ENCODE results near the gene SPATS1.

The SPATS1 gene, protein sequence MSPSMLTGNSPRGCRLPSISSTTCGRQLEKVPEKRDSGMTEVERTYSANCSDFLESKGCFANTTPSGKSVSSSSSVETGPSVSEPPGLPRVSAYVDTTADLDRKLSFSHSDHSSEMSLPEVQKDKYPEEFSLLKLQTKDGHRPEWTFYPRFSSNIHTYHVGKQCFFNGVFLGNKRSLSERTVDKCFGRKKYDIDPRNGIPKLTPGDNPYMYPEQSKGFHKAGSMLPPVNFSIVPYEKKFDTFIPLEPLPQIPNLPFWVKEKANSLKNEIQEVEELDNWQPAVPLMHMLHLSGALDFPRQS

DNA sequence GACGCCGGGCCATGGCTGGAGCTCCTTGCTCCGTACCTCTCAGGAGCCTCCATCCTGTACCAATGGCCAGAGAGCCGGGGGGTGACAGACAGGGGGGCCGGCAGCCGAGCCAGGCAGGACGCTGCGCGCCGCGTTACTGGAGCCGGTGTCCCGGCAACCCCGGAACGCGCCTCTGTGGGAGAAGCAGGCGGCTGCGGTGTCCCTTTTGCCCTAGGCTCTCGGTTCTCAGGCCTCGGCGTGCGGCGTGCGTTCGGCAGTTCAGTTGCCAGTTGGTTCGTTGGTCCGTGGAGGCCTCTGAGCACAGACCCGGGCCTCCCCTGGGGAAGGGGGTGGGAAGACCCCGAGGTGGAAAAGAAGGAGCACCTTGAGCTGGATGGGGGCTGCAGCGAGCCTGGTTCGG lies at the start of gene SPATS1:
Gene SPATS1 (plus strand): TSS at position 162 of the 400 bp plus-strand sequence. CDS start 446 bp downstream, outside the sequence.
- in situ Hi-C loops (cut with MboI; ENCODE audit: low sequenced_read_pairs) = no loop called here

DNA sequence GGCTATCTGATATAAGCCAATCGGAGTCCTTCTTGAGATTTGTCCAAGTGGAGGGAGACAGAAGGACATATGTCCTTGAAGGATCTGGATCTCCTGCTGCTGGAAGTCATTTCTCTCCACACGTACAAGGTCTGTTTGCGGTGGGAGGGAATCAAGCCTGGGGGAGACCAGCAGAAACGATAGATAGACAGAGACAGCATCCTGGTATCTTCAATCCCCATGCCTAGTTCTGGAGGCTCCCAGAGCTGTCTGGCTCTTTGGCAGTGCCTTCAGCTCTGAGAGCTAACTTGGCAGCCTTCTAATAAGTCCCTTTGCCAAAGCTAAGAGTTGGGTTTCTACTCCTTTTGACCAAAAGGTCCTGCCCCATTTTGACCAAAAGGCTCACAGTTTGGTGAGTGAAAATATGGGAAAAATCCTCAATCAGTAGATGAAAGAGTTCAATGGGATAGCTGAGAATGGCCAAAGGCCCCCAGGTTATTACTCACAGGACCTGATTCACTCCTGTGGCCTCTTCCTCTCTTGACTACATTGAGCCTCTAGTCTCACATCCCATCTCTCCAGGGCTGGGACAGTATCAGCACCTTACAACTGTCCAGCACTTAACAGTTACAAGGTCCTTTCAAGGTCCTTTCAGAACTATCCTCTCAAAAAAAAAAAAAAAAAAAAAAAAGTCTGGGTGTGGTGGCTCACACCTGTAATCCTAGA lies 49.6 kb upstream of the SPATS1 start:
- in situ Hi-C loops (cut with MboI; ENCODE audit: low sequenced_read_pairs) = no loop called here

DNA sequence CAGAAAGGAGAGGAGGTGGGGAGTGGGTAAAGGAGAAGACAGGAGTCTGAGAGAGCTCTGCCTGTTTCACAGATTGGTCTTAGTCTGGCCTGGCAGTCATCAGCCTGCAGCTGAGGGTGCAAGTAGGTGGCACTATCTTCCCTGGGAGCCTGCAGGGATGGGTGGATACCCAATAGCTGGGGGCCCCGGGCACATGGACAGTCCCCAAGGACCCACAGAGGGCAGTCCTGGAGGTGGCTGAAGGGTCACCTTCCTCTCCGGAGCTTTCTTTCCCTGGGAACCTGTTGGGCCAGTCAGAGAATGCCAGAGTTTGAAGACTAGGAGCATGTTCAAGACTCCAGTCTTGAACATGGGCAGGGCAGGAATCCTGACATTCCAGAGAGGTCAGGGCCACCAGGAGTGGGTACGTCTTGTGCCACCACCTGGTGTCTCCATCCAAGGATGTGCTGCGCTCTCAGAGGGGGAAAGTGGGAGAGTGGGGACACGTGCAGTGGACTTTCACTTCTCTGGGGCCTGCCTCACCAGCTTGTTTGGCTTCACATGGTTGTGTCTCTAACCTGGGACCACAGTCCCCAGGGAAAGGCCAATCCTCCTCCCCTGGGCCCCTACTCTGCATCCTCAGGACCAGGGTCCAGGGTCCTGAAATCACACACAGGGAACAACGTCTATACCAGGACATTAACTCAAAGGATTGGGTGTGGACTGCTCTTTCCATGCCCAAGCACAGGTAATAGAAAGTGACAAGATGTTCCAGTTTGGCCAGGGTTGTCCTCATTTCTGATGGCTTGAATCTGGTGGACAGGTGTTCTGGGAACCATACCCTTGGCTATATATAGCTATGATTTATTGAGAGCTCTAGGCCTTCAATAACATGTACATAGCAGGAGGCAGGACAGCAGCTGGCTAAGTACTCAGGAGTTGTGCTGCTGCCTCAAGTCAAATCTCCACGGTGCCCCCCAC lies 47.3 kb upstream of the SPATS1 start:
- in situ Hi-C loops (cut with MboI; ENCODE audit: low sequenced_read_pairs) = no loop called here

DNA sequence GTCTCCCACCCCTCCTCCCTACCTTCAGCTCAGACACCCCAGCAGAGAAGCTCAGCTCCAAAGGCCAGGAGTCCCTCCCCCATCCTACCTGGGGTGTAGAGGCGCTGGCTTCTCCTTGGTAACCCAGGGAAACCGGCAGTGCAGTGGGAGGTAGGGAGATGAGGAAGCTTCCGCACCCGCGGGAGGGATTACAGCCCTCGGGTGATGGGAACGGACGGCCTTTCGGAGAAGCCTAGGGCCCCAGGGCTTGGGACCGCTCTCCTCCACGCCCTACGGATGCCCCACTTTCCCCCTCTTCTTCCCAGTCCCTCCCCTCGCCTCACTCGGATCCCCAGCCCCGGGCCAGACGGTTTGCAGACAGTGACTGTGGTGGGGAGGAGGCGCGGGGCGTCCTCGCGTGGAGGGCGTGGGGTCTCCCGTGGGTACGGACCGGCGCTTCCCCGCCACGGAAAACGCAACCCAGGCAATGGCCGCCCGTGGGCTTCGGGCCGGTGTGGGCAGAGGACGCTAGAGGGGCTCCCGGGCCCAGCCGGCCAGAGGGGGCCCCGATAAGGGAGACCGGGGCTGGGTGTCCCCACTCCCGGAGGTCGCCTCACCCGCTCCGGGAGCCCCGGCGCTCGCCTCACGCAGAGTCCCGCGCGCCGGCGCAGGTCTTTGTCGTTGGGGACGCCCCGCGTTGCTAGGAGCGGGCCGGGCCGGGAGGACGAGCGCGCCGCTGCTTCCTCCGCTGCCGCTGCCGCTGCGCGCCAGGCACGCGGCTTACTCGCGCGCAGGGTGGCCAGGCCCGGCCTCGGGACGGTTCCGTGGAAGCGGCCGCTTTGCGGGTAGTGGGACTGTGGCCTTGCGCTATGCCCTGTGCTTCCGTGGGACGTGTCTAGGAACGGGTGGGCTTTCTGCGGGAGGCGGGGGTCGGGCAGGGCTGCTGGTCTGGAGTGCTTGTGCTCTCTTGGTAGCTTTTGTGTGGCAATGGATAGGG lies 45.1 kb upstream of the SPATS1 start:
- in situ Hi-C loops (cut with MboI; ENCODE audit: low sequenced_read_pairs) = no loop called here

DNA sequence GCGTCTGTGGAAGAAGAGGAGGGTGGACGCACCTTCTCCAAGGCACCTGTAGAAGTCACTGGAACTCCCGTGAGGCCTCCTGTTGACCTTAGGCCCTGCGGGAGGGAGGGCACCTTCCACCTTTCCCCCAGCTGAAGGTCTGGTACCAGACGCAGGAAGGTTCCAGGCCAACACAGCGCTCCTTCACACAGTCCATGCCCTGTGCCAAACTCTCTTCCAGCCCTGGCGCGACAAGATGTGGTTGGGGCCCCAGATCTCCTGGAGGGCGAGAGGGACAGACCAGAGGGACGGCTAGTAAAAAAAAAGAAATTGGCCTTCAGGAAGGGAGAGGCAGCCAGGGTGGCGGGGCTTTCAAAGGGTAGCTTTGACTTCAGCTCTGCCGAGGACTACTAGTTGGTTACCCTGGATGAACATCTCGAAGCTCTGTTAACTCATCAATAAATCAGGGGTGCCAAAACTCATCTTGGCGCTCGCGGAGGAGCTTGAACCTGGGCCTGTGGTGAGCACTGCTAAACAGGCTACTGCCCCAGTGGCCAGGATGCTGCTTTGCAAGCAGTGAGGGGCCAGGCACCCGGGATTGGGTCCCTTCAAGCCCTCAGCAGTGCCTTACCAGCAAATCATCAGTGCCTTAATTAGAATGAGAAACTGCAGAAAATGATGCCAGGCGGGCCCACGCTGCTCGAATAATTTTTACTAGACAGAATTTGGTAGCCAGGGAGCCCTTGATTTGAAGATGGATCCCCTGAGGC lies 44.2 kb upstream of the SPATS1 start:
- in situ Hi-C loops (cut with MboI; ENCODE audit: low sequenced_read_pairs) = no loop called here

DNA sequence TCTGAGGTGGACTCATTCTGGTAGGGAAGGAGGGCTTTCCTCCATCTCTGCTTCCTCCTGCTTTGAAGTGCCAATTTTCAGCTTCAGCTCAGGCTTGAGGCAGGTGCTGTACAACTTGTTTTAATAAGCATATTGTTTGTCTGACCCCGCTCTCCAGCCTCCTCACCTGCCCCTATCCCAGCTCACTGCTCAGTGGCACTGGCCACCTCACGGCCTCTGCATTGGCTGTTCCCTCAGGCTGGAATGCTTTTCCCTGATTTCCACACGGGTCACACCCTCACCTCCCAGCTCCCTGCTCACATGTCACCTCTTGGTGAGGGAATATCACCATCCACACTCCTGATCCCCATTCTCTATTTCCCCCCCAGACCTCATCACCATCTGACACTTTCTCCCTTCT lies 43.6 kb upstream of the SPATS1 start:
- in situ Hi-C loops (cut with MboI; ENCODE audit: low sequenced_read_pairs) = no loop called here

DNA sequence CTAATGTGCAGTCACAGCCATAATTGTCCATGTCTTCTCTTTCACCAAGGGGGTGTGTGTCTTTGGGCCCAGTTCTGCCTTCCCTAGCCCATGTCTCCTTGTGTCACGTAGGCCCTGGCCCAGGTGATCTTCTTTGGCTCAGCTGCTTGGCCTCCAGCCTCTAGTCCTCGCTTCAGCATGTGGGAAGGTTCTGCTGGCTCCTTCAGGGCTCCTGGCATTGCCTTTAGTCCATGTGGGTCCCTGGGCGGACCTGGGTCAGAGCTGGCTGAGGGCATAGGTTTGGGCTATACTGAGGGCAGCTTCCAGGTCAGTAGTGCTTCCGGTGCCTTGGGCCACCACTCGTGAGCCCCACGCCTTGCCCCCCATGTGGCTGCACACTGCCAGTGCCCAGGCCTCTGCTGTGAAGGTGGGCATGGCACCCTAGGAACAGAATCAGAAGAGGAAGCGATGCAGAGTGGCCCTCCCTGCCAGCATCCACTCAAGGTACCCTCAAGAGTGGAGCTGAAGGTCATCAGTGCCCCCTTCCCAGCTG lies 42.1 kb upstream of the SPATS1 start:
- in situ Hi-C loops (cut with MboI; ENCODE audit: low sequenced_read_pairs) = no loop called here

DNA sequence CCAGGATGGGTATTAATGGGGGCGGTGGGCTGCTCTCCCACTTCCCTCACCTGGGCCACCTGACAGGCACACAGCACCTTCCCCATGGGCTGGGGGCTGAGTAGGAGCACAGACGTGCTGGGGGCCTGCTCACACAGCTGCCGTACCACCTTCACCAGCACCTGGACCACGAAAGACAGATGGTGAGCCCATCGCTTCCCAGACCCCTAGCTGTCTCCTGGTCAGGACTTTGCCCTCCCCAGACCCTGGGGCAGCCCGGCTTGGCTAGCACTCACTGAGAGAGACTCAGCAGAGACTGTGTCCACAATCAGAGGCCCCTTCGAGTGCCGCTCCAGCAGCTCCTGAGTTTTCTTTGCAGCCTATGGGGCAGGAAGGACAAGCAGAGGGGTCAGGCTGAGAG lies 41.3 kb upstream of the SPATS1 start:
- in situ Hi-C loops (cut with MboI; ENCODE audit: low sequenced_read_pairs) = no loop called here

DNA sequence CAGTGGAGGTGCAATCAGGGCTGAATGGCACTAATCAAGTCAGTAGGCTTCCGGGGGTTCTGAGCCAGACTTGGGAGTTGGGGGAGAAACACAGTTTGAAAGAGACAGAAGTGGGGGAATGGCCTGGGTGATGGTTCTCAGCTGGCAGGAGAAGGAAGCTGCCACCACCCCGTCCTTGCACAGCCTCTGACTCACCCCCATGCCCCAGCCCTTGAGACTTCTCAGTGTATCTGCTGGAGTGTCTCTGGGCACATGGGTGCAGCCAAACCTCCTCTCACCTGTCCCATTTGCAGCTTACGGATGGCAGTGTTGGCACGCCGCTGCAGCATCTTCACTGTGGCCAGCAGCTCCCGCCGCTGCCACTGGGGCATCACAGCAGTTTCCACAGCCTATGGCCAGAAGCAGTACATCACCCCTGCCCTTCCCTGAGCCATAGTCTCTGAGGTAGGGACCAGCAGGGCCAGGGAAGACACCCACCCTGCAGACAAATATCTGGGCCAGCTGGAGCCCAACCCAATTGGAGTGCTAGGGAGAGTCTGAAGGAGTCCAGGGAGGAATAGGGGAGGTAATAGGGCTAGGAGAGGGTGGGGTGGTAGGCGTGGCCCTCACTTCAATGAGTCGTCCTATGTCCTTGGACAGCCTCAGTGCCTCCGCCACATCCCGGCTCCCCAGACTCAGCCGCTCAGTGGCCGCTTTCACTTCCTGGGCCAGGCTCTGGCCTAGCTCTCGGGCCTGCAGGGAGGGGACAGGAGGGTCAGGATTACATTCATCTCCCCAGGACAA lies 40.5 kb upstream of the SPATS1 start:
- in situ Hi-C loops (cut with MboI; ENCODE audit: low sequenced_read_pairs) = no loop called here

DNA sequence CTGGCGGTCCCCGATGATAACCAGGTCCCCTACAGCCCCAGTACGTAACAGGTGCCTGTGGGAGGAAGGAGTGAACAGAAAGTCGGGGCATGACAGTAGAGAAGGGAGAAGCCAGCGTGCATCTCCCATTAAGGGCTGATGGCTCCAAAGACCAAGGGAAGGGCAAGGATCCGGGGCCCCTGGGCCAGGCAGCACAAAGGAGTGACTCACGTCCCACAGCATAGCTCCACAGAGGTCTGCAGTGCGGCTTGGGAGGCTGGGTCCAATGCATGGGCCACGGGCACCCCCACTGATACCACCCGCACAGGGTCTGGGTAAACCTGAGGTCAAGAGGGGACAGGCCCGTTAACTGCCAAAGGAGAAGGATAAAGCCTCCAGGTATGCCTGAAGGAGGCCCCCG lies 39.6 kb upstream of the SPATS1 start:
- in situ Hi-C loops (cut with MboI; ENCODE audit: low sequenced_read_pairs) = no loop called here

DNA sequence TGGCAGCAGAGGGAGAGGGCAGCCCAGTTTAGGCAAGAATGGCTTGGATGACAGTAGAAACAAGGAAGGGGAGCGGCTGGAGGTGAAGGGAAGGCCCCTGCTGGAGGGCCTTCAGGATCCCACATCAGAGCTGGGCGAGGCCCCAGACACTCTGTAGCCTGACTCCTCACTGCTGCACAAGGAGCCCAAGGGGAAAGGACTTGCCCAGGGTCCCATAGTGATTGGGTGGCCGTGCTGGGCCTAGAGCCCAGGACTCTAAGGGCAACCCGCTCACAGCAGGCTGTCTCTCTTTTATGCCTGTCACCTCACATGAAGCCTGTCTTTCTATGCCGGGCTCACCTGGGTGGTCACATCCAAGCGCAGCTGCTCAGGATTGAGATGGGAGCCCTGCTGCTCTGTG lies 38.6 kb upstream of the SPATS1 start:
- in situ Hi-C loops (cut with MboI; ENCODE audit: low sequenced_read_pairs) = no loop called here

DNA sequence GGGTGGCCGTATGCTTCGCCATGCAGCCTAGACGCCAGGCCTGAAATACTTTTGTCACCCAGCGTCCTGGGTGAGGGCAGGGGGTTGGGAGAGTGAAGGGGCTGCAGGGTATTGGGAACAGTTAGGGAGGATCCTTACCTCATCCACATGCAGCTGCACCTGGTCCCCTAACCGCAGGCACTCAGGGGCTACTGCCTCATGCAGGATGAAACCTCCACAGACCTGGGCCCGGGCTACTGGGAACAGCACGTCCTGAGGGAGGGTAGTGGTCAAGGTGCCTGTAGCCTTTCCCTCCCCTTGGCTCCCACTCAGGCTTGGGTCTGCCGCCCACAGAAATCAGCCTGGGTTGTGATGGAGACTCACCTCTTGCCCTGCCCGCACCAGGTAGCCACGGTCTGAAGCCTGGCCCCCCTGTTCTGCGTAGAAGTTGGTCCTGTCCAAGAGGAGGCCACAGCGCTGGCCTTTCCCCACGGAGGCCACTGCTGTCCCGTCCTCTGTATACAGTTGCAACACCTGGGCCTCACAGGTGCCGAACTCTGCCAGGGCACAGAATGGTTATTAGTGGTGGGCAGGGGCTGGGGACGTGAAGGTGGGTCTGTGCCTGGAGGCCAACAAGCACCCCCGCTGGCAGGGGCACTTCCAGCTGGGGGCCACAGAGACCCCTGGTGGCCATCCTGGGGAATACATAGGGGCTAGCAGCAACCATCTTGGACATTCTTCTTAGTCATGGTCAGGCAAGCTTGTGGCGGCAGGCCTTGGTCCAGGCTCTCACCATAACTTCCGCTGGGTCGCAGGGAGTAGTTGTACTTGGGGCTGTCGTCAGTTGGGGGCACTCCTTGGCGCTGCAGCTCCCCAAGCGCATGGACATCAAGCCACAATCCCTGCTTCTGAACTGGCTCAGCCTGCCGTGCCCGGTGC lies 37.9 kb upstream of the SPATS1 start:
- in situ Hi-C loops (cut with MboI; ENCODE audit: low sequenced_read_pairs) = no loop called here

DNA sequence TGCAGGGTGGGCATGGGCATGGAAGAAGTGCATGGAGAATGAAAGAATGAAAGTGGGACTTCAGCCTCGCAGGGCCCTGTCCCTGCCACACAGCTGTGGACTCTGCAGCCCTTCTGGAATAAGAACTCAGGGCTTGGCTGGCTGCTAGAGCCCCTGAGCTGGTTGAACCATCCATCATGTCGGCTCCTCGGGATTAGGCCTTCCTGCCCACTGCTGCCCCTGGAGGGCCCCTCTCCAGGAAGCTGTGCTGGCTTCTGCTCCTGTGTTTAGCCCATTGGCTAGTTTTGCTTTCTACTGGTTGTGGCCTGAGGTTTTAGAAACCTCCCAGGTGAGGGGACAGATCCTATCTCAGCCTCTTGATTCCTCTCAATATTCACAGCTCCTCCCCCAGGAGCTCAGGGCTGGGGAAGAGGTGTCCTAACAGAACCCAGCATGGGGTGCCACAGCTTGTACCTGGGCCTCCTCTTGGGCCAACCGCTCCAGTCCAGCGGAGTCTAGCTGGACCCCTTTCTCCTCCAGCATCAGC lies 37.2 kb upstream of the SPATS1 start:
- in situ Hi-C loops (cut with MboI; ENCODE audit: low sequenced_read_pairs) = no loop called here

DNA sequence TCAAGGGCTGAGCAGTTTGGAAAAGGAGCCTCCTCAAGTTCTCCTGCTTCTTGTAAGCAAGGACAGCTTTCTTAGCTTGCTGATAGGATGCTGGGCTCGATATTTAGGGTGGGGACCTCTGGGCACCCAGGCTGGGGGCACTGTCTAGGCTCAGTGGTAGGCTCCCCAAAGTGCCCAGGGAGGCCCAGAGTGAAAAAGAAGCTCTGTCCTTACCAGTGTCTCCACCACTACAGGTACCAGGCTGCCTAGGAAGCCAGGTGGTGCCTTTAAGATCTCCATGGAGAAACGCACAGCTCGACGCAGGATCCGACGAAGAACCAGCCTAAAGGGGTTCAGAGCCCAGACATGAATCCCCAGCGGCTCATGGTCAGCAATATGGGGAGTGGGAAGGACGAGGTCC lies 35.7 kb upstream of the SPATS1 start:
- in situ Hi-C loops (cut with MboI; ENCODE audit: low sequenced_read_pairs) = no loop called here

DNA sequence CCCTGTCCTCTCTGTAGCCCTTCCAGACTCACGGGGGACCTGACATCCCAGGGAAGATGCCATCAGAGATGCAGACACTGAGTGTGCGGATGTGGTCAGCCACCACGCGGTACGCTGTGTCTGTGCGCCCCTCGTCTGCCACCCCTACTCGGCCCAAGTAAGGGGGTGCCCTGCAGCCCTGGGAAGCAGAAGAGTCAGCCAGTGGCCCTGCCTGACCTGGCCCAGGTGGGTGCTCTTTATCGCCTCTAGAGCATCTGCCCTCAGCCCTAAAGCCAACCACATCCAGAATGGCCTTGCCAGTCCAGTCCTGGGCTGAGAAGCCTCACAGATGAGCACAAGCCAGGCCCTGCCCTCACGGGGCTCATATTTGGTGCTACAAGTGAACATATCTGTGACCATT lies 35.2 kb upstream of the SPATS1 start:
- in situ Hi-C loops (cut with MboI; ENCODE audit: low sequenced_read_pairs) = no loop called here

DNA sequence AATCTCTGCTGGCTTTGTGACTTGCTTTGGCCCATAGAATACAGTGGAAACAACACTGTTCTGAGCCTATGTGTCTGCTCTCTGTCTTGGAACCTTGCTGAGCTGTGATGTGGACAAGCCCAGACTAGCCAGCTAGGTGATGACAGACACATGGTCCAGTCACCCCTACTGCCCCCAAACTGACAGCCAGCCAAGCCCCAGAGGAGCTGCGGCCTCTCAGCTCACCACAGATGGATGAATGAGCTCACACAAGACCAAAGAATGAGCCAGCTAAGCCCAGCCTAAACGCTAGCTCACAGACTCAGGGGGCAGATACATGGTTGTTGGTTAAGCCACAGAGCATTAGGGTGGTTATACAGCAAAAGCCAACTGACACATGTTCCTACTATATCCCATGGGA lies 33.4 kb upstream of the SPATS1 start:
- in situ Hi-C loops (cut with MboI; ENCODE audit: low sequenced_read_pairs) = no loop called here

DNA sequence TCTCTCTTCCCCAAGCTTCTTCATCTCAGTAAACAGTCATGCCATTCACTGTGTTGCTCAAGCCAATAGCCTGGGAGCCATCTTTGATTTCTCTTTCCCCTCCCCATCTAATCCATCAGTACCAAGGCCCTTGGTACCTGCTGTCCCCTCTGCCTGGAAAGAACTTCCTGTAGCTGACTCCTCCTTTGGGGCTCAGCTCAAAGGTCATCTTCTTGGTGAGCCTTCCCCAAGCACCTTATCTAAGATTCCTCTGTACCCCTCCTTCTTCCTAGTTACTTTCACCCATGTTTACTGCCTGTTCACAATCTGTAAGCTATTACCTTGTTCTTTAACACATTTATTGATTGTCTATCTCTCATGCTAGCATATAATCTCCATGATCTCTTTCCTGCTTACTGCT lies 32.8 kb upstream of the SPATS1 start:
- in situ Hi-C loops (cut with MboI; ENCODE audit: low sequenced_read_pairs) = no loop called here
